Psoas muscle (tissue), 8 donors: ENCODE results near the gene ENAH. TPM values are rescaled to one million over a fixed set of nuclear protein-coding genes. Genes with fewer than 3 reads are reported as not detected.

Source experiments
- ATAC-seq, 4 donors: fragments of 200-7000 bp; cut with Tn5 transposase; one replicate each; pipeline ENCODE4 v1.9.1; 2020; ENCODE audit warnings: moderate library complexity in 3 of 4, mild to moderate bottlenecking in 2 of 4
- DNase-seq, 2 donors: peaks; one replicate each; pipeline ENCODE4 v3.0.0-alpha.2; 2020
- H3K27ac ChIP-seq: fragments of 200-600 bp; one replicate; pipeline ENCODE4 v1.8.0; 2022
- H3K27me3 ChIP-seq, 3 donors: fragments of 200-600 bp in 1 of 3; one replicate each; pipeline versions ENCODE4 v1.6.1 to v1.8.0; 2013 to 2022; ENCODE audit warnings: low read length in 2 of 3, mild to moderate bottlenecking in 2 of 3, moderate library complexity in 1 of 3; ENCODE audit not compliant: insufficient read depth in 3 of 3
- H3K36me3 ChIP-seq, 2 donors: fragments of 200-600 bp in 1 of 2; one replicate each; pipeline versions ENCODE4 v1.6.1 to v1.8.0; 2013 to 2022; ENCODE audit warnings: low read depth in 1 of 2, mild to moderate bottlenecking in 1 of 2, moderate library complexity in 1 of 2; ENCODE audit not compliant: insufficient read depth in 1 of 2
- H3K4me1 ChIP-seq: fragments of 200-600 bp; one replicate; pipeline ENCODE4 v1.8.0; 2022
- H3K4me3 ChIP-seq: fragments of 200-600 bp; one replicate; pipeline ENCODE4 v1.8.0; 2022; ENCODE audit warnings: mild to moderate bottlenecking
- H3K9me3 ChIP-seq: fragments of 200-600 bp; one replicate; pipeline ENCODE4 v1.8.0; 2022
- CTCF ChIP-seq: fragments of 200-600 bp; IDR thresholded peaks from one replicate; pipeline ENCODE4 v1.8.0; 2022; ENCODE audit warnings: antibody characterized with exemption
- whole genome bisulfite sequencing, 3 donors: extraction: QIAGEN DNeasy Blood & Tissue Kit; methylation state at CpG; one replicate each; pipeline versions ENCODE4 v1.1.6 to v1.1.7; 2013; 5-methylcytosine and 5-hydroxymethylcytosine counted together
- intact Hi-C, 2 donors: fragments of 100-400 bp; cut with DNase I; formaldehyde crosslinking; loops; one replicate each; pipeline versions ENCODE4 v1.11.0 to v1.14.2; 2022
- polyA plus RNA-seq, 3 donors: library from polyadenylated mRNA; stranded (reverse); fragments of 200-250 nt; gene quantifications; one replicate each; pipeline ENCODE4 v1.2.3, GENCODE V29; 2013
- total RNA-seq, 4 donors: library from RNA; stranded (reverse); fragmentation: NEBNext Ultra II Directional in 2 of 4; extraction: Animal tissue kit (Norgen Biotek cat#: 25700) in 2 of 4; gene quantifications; one replicate each; pipeline versions ENCODE4 v1.2.1 to v1.2.4, GENCODE V29; 2021 to 2023
- donor health status: healthy with polysubstance abuse.
- donor health status: DM: no; HTN: no; CAD: no; lungs with moderate emphysema.
- donor health status: Bipolar disorder and iron deficiency.
- donor health status: healthy.
- donor health status: DM: yes; HTN: yes; CAD: no.
- donor health status: DM: no; HTN: no; CAD: no.
- donor health status: DM: no; HTN: no; CAD: no.
- donor health status: DM: yes; HTN: yes; CAD: no.

ENAH gene
- total and polyA plus RNA-seq, 7 donors, result 17.1 to 262 (median 119) TPM

- peaks cover 9% of the 10 kb centered on the region for H3K4me1 ChIP-seq
- no peaks in the 10 kb centered on the region for H3K9me3 ChIP-seq
- intact Hi-C loops, result loop anchor here in 1 of 2 donors (5.0 kb wide), 1 partner anchor 438 kb away; no protein-coding TSS in a partner anchor
- H3K4me3 ChIP-seq, result no peak overlapping the region
- TF ChIP-seq CTCF, result no peak
- no peaks in the 10 kb centered on the region for H3K27me3 ChIP-seq
- DNase-seq, result no peak
- no peaks in the 10 kb centered on the region for H3K36me3 ChIP-seq
- ATAC-seq, result no peak
- 97 to 98% (median 97%) methylated on average over 9 of the region's 9 CpGs for WGBS, 3 donors
- no peak overlapping the region for H3K27ac ChIP-seq
Observed at GRCh38 chr1:225479341-225479740, 173.6 kb downstream of the ENAH start.

GRCh38 chr1:225477296-225477911 is 175.5 kb downstream of the ENAH start:
- Histone ChIP-seq H3K27ac (no peak overlapping the region), H3K27me3 (no peaks in the 10 kb centered on the region), H3K36me3 (no peaks in the 10 kb centered on the region), H3K4me1 (peaks cover 9% of the 10 kb centered on the region), H3K4me3 (no peak overlapping the region), H3K9me3 (no peaks in the 10 kb centered on the region)
- no peak for TF ChIP-seq CTCF
- 82 to 89% (median 83%) methylated on average over 6 of the region's 6 CpGs for WGBS, 3 donors
- DNase-seq, result no peak
- no peak for ATAC-seq
- intact Hi-C loops, result loop anchor here in 1 of 2 donors (5.0 kb wide), 1 partner anchor 440 kb away; no protein-coding TSS in a partner anchor

GRCh38 chr1:225476538-225476988 is 176.4 kb downstream of the ENAH start:
- 68 to 75% (median 75%) methylated on average over 5 of the region's 5 CpGs for WGBS, 3 donors
- Histone ChIP-seq H3K36me3 (no peaks in the 10 kb centered on the region), H3K4me3 (no peak overlapping the region), H3K9me3 (no peaks in the 10 kb centered on the region), H3K27me3 (no peaks in the 10 kb centered on the region), H3K27ac (no peak overlapping the region), H3K4me1 (peaks cover 9% of the 10 kb centered on the region)
- ATAC-seq, result no peak
- no peak for TF ChIP-seq CTCF
- intact Hi-C loops, result loop anchor here (1.0 to 5.0 kb wide), 2 partner anchors 367 to 441 kb away; no protein-coding TSS in a partner anchor
- no peak for DNase-seq

- H3K4me3 ChIP-seq, result no peak overlapping the region
- intact Hi-C loops, result loop anchor here (1.0 to 5.0 kb wide), 2 partner anchors 367 to 441 kb away; no protein-coding TSS in a partner anchor
- DNase-seq (no peak), ATAC-seq (no peak)
- H3K27me3 ChIP-seq, result no peaks in the 10 kb centered on the region
- H3K27ac ChIP-seq, result no peak overlapping the region
- WGBS, 3 donors, result 90 to 93% (median 91%) methylated on average over 7 of the region's 7 CpGs
- H3K36me3 ChIP-seq, result no peaks in the 10 kb centered on the region
- peaks cover 9% of the 10 kb centered on the region for H3K4me1 ChIP-seq
- no peak for TF ChIP-seq CTCF
- H3K9me3 ChIP-seq, result no peaks in the 10 kb centered on the region
Observed at GRCh38 chr1:225476100-225476511, 176.8 kb downstream of the ENAH start.
